GM23248 (cell line): ENCODE results near the gene FHOD3. TPM values are rescaled to one million over a fixed set of nuclear protein-coding genes. Genes with fewer than 3 reads are reported as not detected.

Experiments
- DNase-seq: peaks from one replicate; pipeline ENCODE4 v3.0.0-alpha.2; 2015
- H2AFZ ChIP-seq: fragments of 200-600 bp; sonication (generic); 2 replicates; pipeline ENCODE4 v1.6.1; 2016; ENCODE audit warnings: antibody characterized with exemption
- H3F3A ChIP-seq: fragments of 200-600 bp; sonication (generic); 2 replicates; pipeline ENCODE4 v1.6.1; 2016; ENCODE audit warnings: mild to moderate bottlenecking, antibody characterized with exemption, mixed run types; ENCODE audit not compliant: insufficient read depth
- H3K27ac ChIP-seq: fragments of 200-600 bp; sonication (generic); 2 replicates; pipeline ENCODE4 v1.5.1; 2016; ENCODE audit warnings: mild to moderate bottlenecking
- H3K27me3 ChIP-seq: fragments of 200-600 bp; sonication (generic); replicated peaks from 2 replicates; pipeline ENCODE4 v1.6.1; 2016; ENCODE audit warnings: mild to moderate bottlenecking; ENCODE audit not compliant: insufficient read depth
- H3K36me3 ChIP-seq: fragments of 200-600 bp; sonication (generic); 2 replicates; pipeline ENCODE4 v1.6.1; 2016; ENCODE audit warnings: low read depth, mild to moderate bottlenecking
- H3K4me1 ChIP-seq: fragments of 200-600 bp; sonication (generic); 2 replicates; pipeline ENCODE4 v1.6.1; 2016; ENCODE audit warnings: mild to moderate bottlenecking; ENCODE audit not compliant: insufficient read depth
- H3K4me2 ChIP-seq: fragments of 200-600 bp; sonication (generic); one replicate; pipeline ENCODE4 v1.6.1; 2016; ENCODE audit warnings: mild to moderate bottlenecking; ENCODE audit not compliant: unreplicated experiment
- H3K4me3 ChIP-seq: fragments of 200-600 bp; sonication (generic); 2 replicates; pipeline ENCODE4 v1.5.1; 2016; ENCODE audit warnings: mild to moderate bottlenecking
- H3K79me2 ChIP-seq: fragments of 200-600 bp; sonication (generic); 2 replicates; pipeline ENCODE4 v1.6.1; 2016; ENCODE audit warnings: mild to moderate bottlenecking; ENCODE audit not compliant: insufficient read depth
- H3K9ac ChIP-seq: fragments of 200-600 bp; sonication (generic); 2 replicates; pipeline ENCODE4 v1.6.1; 2016; ENCODE audit warnings: mild to moderate bottlenecking
- H3K9me2 ChIP-seq: fragments of 200-600 bp; sonication (generic); 2 replicates; pipeline ENCODE4 v1.6.1; 2016; ENCODE audit warnings: mixed run types, mild to moderate bottlenecking, moderate library complexity; ENCODE audit not compliant: insufficient read depth
- H3K9me3 ChIP-seq: fragments of 200-600 bp; sonication (generic); one replicate; pipeline ENCODE4 v1.6.1; 2017; ENCODE audit warnings: low read depth
- H4K20me1 ChIP-seq: fragments of 200-600 bp; sonication (generic); 2 replicates; pipeline ENCODE4 v1.6.0; 2016; ENCODE audit not compliant: insufficient read depth
- EZH2 ChIP-seq: fragments of 200-600 bp; sonication (generic); IDR thresholded peaks from 2 replicates; pipeline ENCODE4 v1.6.1; 2018; ENCODE audit warnings: antibody characterized with exemption, mild to moderate bottlenecking; ENCODE audit not compliant: insufficient read depth, poor library complexity, severe bottlenecking
- EZH2phosphoT487 ChIP-seq: fragments of 200-600 bp; sonication (generic); IDR thresholded peaks from 2 replicates; pipeline ENCODE4 v1.6.1; 2018; ENCODE audit warnings: antibody characterized with exemption, moderate library complexity, mild to moderate bottlenecking, low read depth; ENCODE audit not compliant: insufficient read depth
- WGBS, 2 experiments: methylation state at CpG; one replicate each; pipeline ENCODE4 v1.1.6; 2015 to 2017; ENCODE audit warnings: low lambda C conversion rate in 2 of 2, low coverage in 1 of 2; ENCODE audit errors: missing lambda C conversion rate in 2 of 2; 5-methylcytosine and 5-hydroxymethylcytosine counted together
- in situ Hi-C: fragments of 300-500 bp; cut with MboI; formaldehyde crosslinking; loops from 2 replicates; pipeline ENCODE4 v1.15.0; 2020
- polyA plus RNA-seq: library from polyadenylated mRNA; unstranded; fragments of >200 nt; fragmentation: Nextera tagmentation; extraction: Ambion mirVana; gene quantifications from 2 replicates; pipeline ENCODE4 v1.2.1, GENCODE V29; 2016
- total RNA-seq: library from RNA; depleted of rRNA; stranded (reverse); fragments of >200 nt; shearing (Covaris generic); gene quantifications from 2 replicates; pipeline ENCODE4 v1.2.3, GENCODE V29; 2014

Gene FHOD3
- total and polyA plus RNA-seq, 2 experiments from 2014 or later: 1.6 to 10.1 TPM

DNA sequence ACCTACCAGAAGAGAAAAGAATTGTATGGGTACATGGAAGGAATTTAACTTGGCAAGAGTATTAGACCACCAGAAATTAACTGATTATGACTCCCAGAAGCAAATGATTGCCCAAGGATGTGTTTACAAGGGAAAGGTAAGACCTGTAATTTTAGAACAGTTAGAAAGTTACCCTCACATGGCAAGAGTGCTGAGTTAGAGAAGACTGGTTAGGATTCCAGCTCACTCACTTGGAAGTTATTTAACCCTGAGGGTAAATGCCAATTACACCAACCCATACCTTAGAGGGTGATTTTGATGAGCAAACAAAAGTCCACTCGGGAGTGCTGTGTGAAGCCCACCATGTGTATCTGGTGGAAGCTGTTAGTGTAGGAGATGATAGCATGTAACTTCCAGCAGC is 361.1 kb downstream of the FHOD3 start:
- H4K20me1 ChIP-seq: no peaks in the 10 kb centered on the region
- no peaks in the 10 kb centered on the region for H3K36me3 ChIP-seq
- no peaks in the 10 kb centered on the region for H3K9me2 ChIP-seq
- no peak overlapping the region for H3K4me3 ChIP-seq
- H3K27ac ChIP-seq: no peak overlapping the region
- no peaks in the 10 kb centered on the region for H3K79me2 ChIP-seq
- H3K27me3 ChIP-seq: no peaks in the 10 kb centered on the region
- H3F3A ChIP-seq: no peaks in the 10 kb centered on the region
- H2AFZ ChIP-seq: no peak overlapping the region
- 89 to 91% methylated on average over 1 of the region's 1 CpG for WGBS, 2 experiments
- H3K9me3 ChIP-seq: no peaks in the 10 kb centered on the region
- in situ Hi-C loops: no loop called here
- no peak overlapping the region for H3K9ac ChIP-seq
- TF ChIP-seq EZH2phosphoT487: no peak
- TF ChIP-seq EZH2: no peak
- DNase-seq: no peak
- no peaks in the 10 kb centered on the region for H3K4me1 ChIP-seq
- no peak overlapping the region for H3K4me2 ChIP-seq

GRCh38 chr18:36660311-36660710 is 362.8 kb downstream of the FHOD3 start:
- no peaks in the 10 kb centered on the region for H3K36me3 ChIP-seq
- no peaks in the 10 kb centered on the region for H3K79me2 ChIP-seq
- no peaks in the 10 kb centered on the region for H3K9me3 ChIP-seq
- H3F3A ChIP-seq: no peaks in the 10 kb centered on the region
- no peaks in the 10 kb centered on the region for H3K4me1 ChIP-seq
- WGBS, 2 experiments: 74 to 83% methylated on average over 7 of the region's 7 CpGs
- H2AFZ ChIP-seq: no peak overlapping the region
- no peaks in the 10 kb centered on the region for H3K27me3 ChIP-seq
- DNase-seq: no peak
- H3K4me2 ChIP-seq: no peak overlapping the region
- no peaks in the 10 kb centered on the region for H3K9me2 ChIP-seq
- H3K27ac ChIP-seq: no peak overlapping the region
- no peak overlapping the region for H3K9ac ChIP-seq
- no peak overlapping the region for H3K4me3 ChIP-seq
- no peak for TF ChIP-seq EZH2phosphoT487
- no peak for TF ChIP-seq EZH2
- no peaks in the 10 kb centered on the region for H4K20me1 ChIP-seq
- in situ Hi-C loops: no loop called here

DNA sequence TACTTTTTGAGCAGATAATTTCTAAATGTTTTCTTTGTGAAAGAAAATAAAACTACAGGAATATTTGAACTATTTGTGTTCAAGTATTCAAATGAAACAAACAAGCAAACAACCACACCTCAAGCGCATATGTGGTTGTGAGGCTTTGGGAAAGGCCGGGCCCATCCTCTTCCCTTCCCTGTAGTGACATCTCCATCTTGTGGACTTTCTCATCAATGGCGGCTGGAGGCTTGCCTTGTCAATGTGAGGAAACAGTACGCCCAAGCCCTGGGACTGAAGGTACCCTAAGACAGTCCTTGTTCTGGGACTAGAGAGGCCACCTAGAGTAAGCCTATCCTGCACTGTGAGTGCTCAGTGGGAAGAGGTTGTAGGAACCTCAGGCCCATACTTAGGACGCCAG is 364.5 kb downstream of the FHOD3 start:
- no peaks in the 10 kb centered on the region for H3K36me3 ChIP-seq
- in situ Hi-C loops: no loop called here

GRCh38 chr18:36663312-36663711 is 365.8 kb downstream of the FHOD3 start:
- Histone ChIP-seq H3K4me3 (no peak overlapping the region), H2AFZ (peak overlapping the region; percentile 50), H3F3A (no peaks in the 10 kb centered on the region), H3K36me3 (no peaks in the 10 kb centered on the region), H3K9me3 (no peaks in the 10 kb centered on the region), H3K79me2 (no peaks in the 10 kb centered on the region), H3K27ac (no peak overlapping the region), H3K4me2 (no peak overlapping the region), H3K9ac (no peak overlapping the region), H4K20me1 (no peaks in the 10 kb centered on the region), H3K27me3 (no peaks in the 10 kb centered on the region), H3K9me2 (peaks cover 3% of the 10 kb centered on the region; the same call in 1 of the 2 replicates), H3K4me1 (no peaks in the 10 kb centered on the region)
- TF ChIP-seq EZH2phosphoT487: no peak
- TF ChIP-seq EZH2: no peak
- 97% methylated on average over 2 of the region's 2 CpGs for WGBS, 2 experiments
- DNase-seq: no peak
- in situ Hi-C loops: no loop called here

More for the DNA sequence above, 364.5 kb downstream of the FHOD3 start:
- Histone ChIP-seq H3F3A (no peaks in the 10 kb centered on the region), H3K27ac (no peak overlapping the region), H3K4me3 (no peak overlapping the region), H3K9ac (no peak overlapping the region), H3K4me2 (no peak overlapping the region), H2AFZ (no peak overlapping the region), H3K9me3 (no peaks in the 10 kb centered on the region), H4K20me1 (no peaks in the 10 kb centered on the region), H3K4me1 (no peaks in the 10 kb centered on the region), H3K27me3 (no peaks in the 10 kb centered on the region), H3K79me2 (no peaks in the 10 kb centered on the region), H3K9me2 (no peaks in the 10 kb centered on the region)
- TF ChIP-seq EZH2: no peak
- no peak for TF ChIP-seq EZH2phosphoT487
- 85 to 87% methylated on average over 5 of the region's 5 CpGs for WGBS, 2 experiments
- peak; percentile 28 for DNase-seq

GRCh38 chr18:36665952-36666351 is 368.4 kb downstream of the FHOD3 start:
- in situ Hi-C loops: no loop called here

More at GRCh38 chr18:36665952-36666351, 368.4 kb downstream of the FHOD3 start:
- no peak overlapping the region for H2AFZ ChIP-seq
- H3K4me3 ChIP-seq: no peak overlapping the region
- H3K79me2 ChIP-seq: no peaks in the 10 kb centered on the region
- no peaks in the 10 kb centered on the region for H3K4me1 ChIP-seq
- no peaks in the 10 kb centered on the region for H4K20me1 ChIP-seq
- H3K9me2 ChIP-seq: peaks cover 3% of the 10 kb centered on the region; the same call in 1 of the 2 replicates
- 96 to 100% methylated on average over 1 of the region's 1 CpG for WGBS, 2 experiments
- H3K36me3 ChIP-seq: no peaks in the 10 kb centered on the region
- H3K27me3 ChIP-seq: no peaks in the 10 kb centered on the region
- TF ChIP-seq EZH2 (no peak), EZH2phosphoT487 (no peak)
- no peaks in the 10 kb centered on the region for H3F3A ChIP-seq
- H3K27ac ChIP-seq: no peak overlapping the region
- H3K4me2 ChIP-seq: no peak overlapping the region
- DNase-seq: no peak
- H3K9me3 ChIP-seq: no peaks in the 10 kb centered on the region
- H3K9ac ChIP-seq: no peak overlapping the region
